Trophoblast cell (in vitro differentiated cells and primary cell): ENCODE measurements around the gene ATG4C.

Source experiments
- DNase-seq, 2 donors: peaks; one replicate each; pipeline ENCODE4 v3.0.0-alpha.2; 2016
- H2AFZ ChIP-seq: 2 replicates; pipeline ENCODE4 v1.6.1; 2013; ENCODE audit warnings: low read length, moderate library complexity, mild to moderate bottlenecking; ENCODE audit not compliant: insufficient read depth, poor library complexity
- H2AK5ac ChIP-seq: 2 replicates; pipeline ENCODE4 v1.6.1; 2013; ENCODE audit warnings: mild to moderate bottlenecking, low read length
- H2BK120ac ChIP-seq: 2 replicates; pipeline ENCODE4 v1.6.1; 2013; ENCODE audit warnings: low read length, mild to moderate bottlenecking, moderate library complexity; ENCODE audit not compliant: insufficient read depth, poor library complexity
- H2BK12ac ChIP-seq: 2 replicates; pipeline ENCODE4 v1.6.1; 2013; ENCODE audit warnings: mild to moderate bottlenecking, low read length, moderate library complexity
- H2BK5ac ChIP-seq: 2 replicates; pipeline ENCODE4 v1.6.1; 2013; ENCODE audit warnings: low read length, low read depth, moderate library complexity, mild to moderate bottlenecking; ENCODE audit not compliant: poor library complexity
- H3K14ac ChIP-seq: 2 replicates; pipeline ENCODE4 v1.6.1; 2013; ENCODE audit warnings: mild to moderate bottlenecking, low read length
- H3K18ac ChIP-seq: 2 replicates; pipeline ENCODE4 v1.6.1; 2013; ENCODE audit warnings: mild to moderate bottlenecking, low read length
- H3K23ac ChIP-seq: 2 replicates; pipeline ENCODE4 v1.6.1; 2013; ENCODE audit warnings: low read length
- H3K27ac ChIP-seq: 2 replicates; pipeline ENCODE4 v1.5.1; 2013; ENCODE audit warnings: low read depth, mild to moderate bottlenecking, inconsistent platforms, low read length, moderate library complexity
- H3K27me3 ChIP-seq: 2 replicates; pipeline ENCODE4 v1.6.1; 2013; ENCODE audit warnings: inconsistent platforms, mild to moderate bottlenecking, low read length, moderate library complexity; ENCODE audit not compliant: insufficient read depth
- H3K36me3 ChIP-seq, 2 experiments: 1 replicate in 1 of 2; 2 replicates in 1 of 2; pipeline ENCODE4 v1.6.1; 2013; ENCODE audit warnings: low read length in 2 of 2, mild to moderate bottlenecking in 2 of 2, moderate library complexity in 1 of 2; ENCODE audit not compliant: insufficient read depth in 2 of 2, control insufficient read depth in 1 of 2
- H3K4ac ChIP-seq: 2 replicates; pipeline ENCODE4 v1.6.1; 2013; ENCODE audit warnings: low read depth, mild to moderate bottlenecking, low read length, moderate library complexity
- H3K4me1 ChIP-seq, 2 experiments: 1 replicate in 1 of 2; 2 replicates in 1 of 2; pipeline ENCODE4 v1.6.1; 2013; ENCODE audit warnings: low read length in 2 of 2, mild to moderate bottlenecking in 2 of 2, moderate library complexity in 1 of 2; ENCODE audit not compliant: insufficient read depth in 2 of 2, control insufficient read depth in 1 of 2
- H3K4me2 ChIP-seq: 2 replicates; pipeline ENCODE4 v1.6.1; 2013; ENCODE audit warnings: inconsistent platforms, mild to moderate bottlenecking, low read length, moderate library complexity
- H3K4me3 ChIP-seq: 2 replicates; pipeline ENCODE4 v1.5.1; 2013; ENCODE audit warnings: mild to moderate bottlenecking, low read depth, low read length, inconsistent platforms
- H3K79me1 ChIP-seq: one replicate; pipeline ENCODE4 v1.6.1; 2013; ENCODE audit warnings: low read length
- H3K79me2 ChIP-seq: 2 replicates; pipeline ENCODE4 v1.6.1; 2013; ENCODE audit warnings: low read length, mild to moderate bottlenecking; ENCODE audit not compliant: control insufficient read depth, insufficient read depth, poor library complexity
- H3K9ac ChIP-seq: 2 replicates; pipeline ENCODE4 v1.6.1; 2013; ENCODE audit warnings: mild to moderate bottlenecking, low read length
- H3K9me3 ChIP-seq: 2 replicates; pipeline ENCODE4 v1.6.1; 2013; ENCODE audit warnings: low read depth, mild to moderate bottlenecking, control low read depth, inconsistent platforms, low read length; ENCODE audit not compliant: insufficient read depth
- H4K12ac ChIP-seq: 2 replicates; pipeline ENCODE4 v1.6.1; 2013; ENCODE audit warnings: low read depth, mild to moderate bottlenecking, low read length, moderate library complexity
- H4K8ac ChIP-seq: 2 replicates; pipeline ENCODE4 v1.6.1; 2013; ENCODE audit warnings: low read depth, mild to moderate bottlenecking, low read length, moderate library complexity
- H4K91ac ChIP-seq: one replicate; pipeline ENCODE4 v1.6.1; 2013; ENCODE audit warnings: low read depth, mild to moderate bottlenecking, low read length, moderate library complexity

ATG4C gene

GRCh38 chr1:62912028-62912638 is 128.2 kb downstream of the ATG4C start:
- H3K27ac ChIP-seq = no peak overlapping the region
- H3K18ac ChIP-seq = no peak overlapping the region
- no peak overlapping the region for H4K8ac ChIP-seq
- no peak overlapping the region for H3K4me2 ChIP-seq
- H2AFZ ChIP-seq = no peak overlapping the region
- no peak overlapping the region for H4K91ac ChIP-seq
- peak in 1 of 2 donors; percentile 48 for DNase-seq
- no peak overlapping the region for H3K23ac ChIP-seq
- H3K9ac ChIP-seq = no peak overlapping the region
- no peak overlapping the region for H3K4me3 ChIP-seq
- no peaks in the 10 kb centered on the region for H3K79me1 ChIP-seq
- H4K12ac ChIP-seq = no peak overlapping the region
- H2BK5ac ChIP-seq = no peak overlapping the region
- H3K14ac ChIP-seq = no peak overlapping the region
- H3K79me2 ChIP-seq = no peaks in the 10 kb centered on the region
- H3K27me3 ChIP-seq = no peaks in the 10 kb centered on the region
- H2BK12ac ChIP-seq = no peak overlapping the region
- no peak overlapping the region for H2AK5ac ChIP-seq
- no peaks in the 10 kb centered on the region for H3K9me3 ChIP-seq
- no peak overlapping the region for H3K4ac ChIP-seq
- no peaks in the 10 kb centered on the region for H3K36me3 ChIP-seq
- no peak overlapping the region for H2BK120ac ChIP-seq
- no peaks in the 10 kb centered on the region for H3K4me1 ChIP-seq
